H9 (cell line): ENCODE results near the gene IGF1. TPM values are rescaled to one million over a fixed set of nuclear protein-coding genes. Genes with fewer than 3 reads are reported as not detected.

Experiments used
- DNase-seq: peaks from one replicate; pipeline ENCODE4 v3.0.0-alpha.2; 2017
- H2AFZ ChIP-seq: one replicate; pipeline ENCODE4 v1.6.1; 2013; ENCODE audit warnings: mild to moderate bottlenecking, low read length, control low read depth, moderate library complexity
- H2AK5ac ChIP-seq: 2 replicates; pipeline ENCODE4 v1.6.1; 2013; ENCODE audit warnings: low read length, control low read depth, mixed read lengths; ENCODE audit not compliant: insufficient read length
- H2BK120ac ChIP-seq: one replicate; pipeline ENCODE4 v1.6.1; 2013; ENCODE audit warnings: low read depth, mild to moderate bottlenecking, low read length, control low read depth, inconsistent platforms; ENCODE audit not compliant: poor library complexity, severe bottlenecking
- H2BK12ac ChIP-seq: 2 replicates; pipeline ENCODE4 v1.6.1; 2013; ENCODE audit warnings: low read length, control low read depth, mixed read lengths, low read depth; ENCODE audit not compliant: insufficient read length
- H2BK15ac ChIP-seq: 2 replicates; pipeline ENCODE4 v1.6.1; 2013; ENCODE audit warnings: low read depth, low read length, control low read depth
- H2BK20ac ChIP-seq: one replicate; pipeline ENCODE4 v1.6.1; 2013; ENCODE audit warnings: low read depth, mild to moderate bottlenecking, low read length, control low read depth, inconsistent platforms; ENCODE audit not compliant: poor library complexity, severe bottlenecking
- H2BK5ac ChIP-seq: 2 replicates; pipeline ENCODE4 v1.6.1; 2013; ENCODE audit warnings: low read length, control low read depth, mixed read lengths; ENCODE audit not compliant: insufficient read length
- H3K14ac ChIP-seq: 2 replicates; pipeline ENCODE4 v1.6.1; 2013; ENCODE audit warnings: low read length, control low read depth; ENCODE audit not compliant: insufficient read depth
- H3K18ac ChIP-seq: 2 replicates; pipeline ENCODE4 v1.6.1; 2013; ENCODE audit warnings: low read depth, mild to moderate bottlenecking, mixed read lengths, low read length, control low read depth; ENCODE audit not compliant: insufficient read length
- H3K23ac ChIP-seq: 2 replicates; pipeline ENCODE4 v1.6.1; 2013; ENCODE audit warnings: low read length, control low read depth, mixed read lengths, low read depth; ENCODE audit not compliant: insufficient read length
- H3K23me2 ChIP-seq: 2 replicates; pipeline ENCODE4 v1.6.1; 2013; ENCODE audit warnings: low read depth, mild to moderate bottlenecking, mixed read lengths, low read length, control low read depth; ENCODE audit not compliant: insufficient read length, poor library complexity, severe bottlenecking
- H3K27ac ChIP-seq: 2 replicates; pipeline ENCODE4 v1.5.1; 2013; ENCODE audit warnings: low read length, control low read depth, mixed read lengths, low read depth; ENCODE audit not compliant: insufficient read length
- H3K27me3 ChIP-seq: 2 replicates; pipeline ENCODE4 v1.6.1; 2013; ENCODE audit warnings: low read length, control low read depth, inconsistent platforms; ENCODE audit not compliant: insufficient read depth
- H3K4ac ChIP-seq: 2 replicates; pipeline ENCODE4 v1.6.1; 2013; ENCODE audit warnings: low read depth, mild to moderate bottlenecking, control low read depth, inconsistent platforms, low read length, moderate library complexity
- H3K4me1 ChIP-seq: 2 replicates; pipeline ENCODE4 v1.6.1; 2013; ENCODE audit warnings: low read length, control low read depth, inconsistent platforms; ENCODE audit not compliant: insufficient read depth
- H3K4me2 ChIP-seq: 2 replicates; pipeline ENCODE4 v1.6.1; 2013; ENCODE audit warnings: low read length, control low read depth, mixed read lengths; ENCODE audit not compliant: insufficient read length, insufficient read depth
- H3K56ac ChIP-seq: 2 replicates; pipeline ENCODE4 v1.6.1; 2013; ENCODE audit warnings: low read depth, mild to moderate bottlenecking, mixed read lengths, low read length, control low read depth; ENCODE audit not compliant: insufficient read length
- H3K79me1 ChIP-seq: 2 replicates; pipeline ENCODE4 v1.6.1; 2013; ENCODE audit warnings: low read depth, mild to moderate bottlenecking, moderate library complexity, low read length, control low read depth, inconsistent platforms; ENCODE audit not compliant: insufficient read depth, poor library complexity, severe bottlenecking
- H3K79me2 ChIP-seq: 2 replicates; pipeline ENCODE4 v1.6.1; 2013; ENCODE audit warnings: low read length, control low read depth, inconsistent platforms; ENCODE audit not compliant: insufficient read depth
- H3K9ac ChIP-seq: 2 replicates; pipeline ENCODE4 v1.6.1; 2013; ENCODE audit warnings: low read length, control low read depth, mixed read lengths; ENCODE audit not compliant: insufficient read length; ENCODE audit errors: extremely low read depth
- H3K9me3 ChIP-seq: one replicate; pipeline ENCODE4 v1.6.1; 2013; ENCODE audit warnings: low read depth, low read length, inconsistent platforms; ENCODE audit not compliant: control insufficient read depth
- H3T11ph ChIP-seq: one replicate; pipeline ENCODE4 v1.6.1; 2013; ENCODE audit warnings: mild to moderate bottlenecking, low read length, control low read depth, inconsistent platforms
- H4K20me1 ChIP-seq: one replicate; pipeline ENCODE4 v1.6.1; 2013; ENCODE audit not compliant: control insufficient read depth, insufficient read length, insufficient read depth
- H4K5ac ChIP-seq: 2 replicates; pipeline ENCODE4 v1.6.1; 2013; ENCODE audit warnings: low read depth, mild to moderate bottlenecking, mixed read lengths, low read length, control low read depth; ENCODE audit not compliant: insufficient read length
- H4K8ac ChIP-seq: replicated peaks from 2 replicates; pipeline ENCODE4 v1.6.1; 2013; ENCODE audit warnings: low read length, control low read depth, mixed read lengths, low read depth; ENCODE audit not compliant: insufficient read length
- H4K91ac ChIP-seq: 2 replicates; pipeline ENCODE4 v1.6.1; 2013; ENCODE audit warnings: low read depth, mild to moderate bottlenecking, moderate library complexity, mixed read lengths, low read length, control low read depth; ENCODE audit not compliant: insufficient read length
- H3K27ac Mint-ChIP-seq, 3 experiments: 2 replicates in 2 of 3; 3 replicates in 1 of 3; pipeline ENCODE4 v1.8.0; 2020 to 2021; ENCODE audit warnings: mixed read lengths in 3 of 3, mild to moderate bottlenecking in 1 of 3, moderate library complexity in 1 of 3
- H3K27me3 Mint-ChIP-seq: 2 replicates; pipeline ENCODE4 v1.8.0; 2021; ENCODE audit warnings: low read depth, mild to moderate bottlenecking, moderate library complexity, mixed read lengths
- H3K36me3 Mint-ChIP-seq, 3 experiments: 2 replicates in 2 of 3; 3 replicates in 1 of 3; pipeline ENCODE4 v1.8.0; 2020 to 2021; ENCODE audit warnings: low read depth in 3 of 3, mixed read lengths in 3 of 3; ENCODE audit not compliant: insufficient read depth in 1 of 3
- H3K4me1 Mint-ChIP-seq, 2 experiments: 2 replicates each; pipeline ENCODE4 v1.8.0; 2020; ENCODE audit warnings: mixed read lengths in 2 of 2
- H3K4me3 Mint-ChIP-seq, 2 experiments: 2 replicates in 1 of 2; 3 replicates in 1 of 2; pipeline ENCODE4 v1.8.0; 2020 to 2021; ENCODE audit warnings: mild to moderate bottlenecking in 2 of 2, mixed read lengths in 2 of 2, moderate library complexity in 1 of 2
- H3K9me3 Mint-ChIP-seq, 2 experiments: 2 replicates in 1 of 2; 3 replicates in 1 of 2; pipeline ENCODE4 v1.8.0; 2020; ENCODE audit warnings: mild to moderate bottlenecking in 2 of 2, mixed read lengths in 2 of 2, moderate library complexity in 1 of 2
- WGBS: extraction: QIAGEN DNeasy Blood & Tissue Kit; methylation state at CpG from one replicate; pipeline ENCODE4 v1.1.7; 2013; ENCODE audit warnings: missing lambda C conversion rate, low lambda C conversion rate, mixed read lengths; ENCODE audit not compliant: insufficient read length; ENCODE audit errors: extremely low coverage; 5-methylcytosine and 5-hydroxymethylcytosine counted together
- total RNA-seq: library from RNA; stranded (reverse); gene quantifications from 2 replicates; pipeline ENCODE4 v1.2.1, GENCODE V29; 2021
- TF ChIP-seq, protein P1 (sequence below): fragments of 200-600 bp; sonication (generic); conservative IDR thresholded peaks from 3 replicates; pipeline ENCODE4 v1.8.0; 2021; ENCODE audit warnings: antibody characterized with exemption, mild to moderate bottlenecking

Gene IGF1
- total RNA-seq, 1 experiment from 2014 or later: not detected

DNA sequence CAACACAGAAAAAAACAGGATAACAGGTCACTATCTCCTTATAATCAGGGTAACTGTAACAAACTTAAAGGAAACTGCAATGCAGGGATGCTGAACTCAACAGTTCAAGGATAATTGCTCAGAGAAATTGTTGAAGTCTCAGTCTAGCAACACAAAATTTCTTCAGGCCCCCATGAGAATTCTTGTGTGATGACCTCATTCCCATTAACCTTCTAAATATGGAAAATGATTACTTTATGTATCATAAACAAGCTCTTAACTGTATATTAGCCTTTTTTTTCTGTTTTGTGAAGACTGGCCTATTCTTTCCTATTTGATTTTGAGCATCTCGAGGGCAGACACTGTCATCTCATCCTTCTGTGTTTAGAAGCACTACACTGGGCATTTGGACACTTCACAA lies 47.1 kb downstream of the IGF1 start:
- Histone ChIP-seq H3K18ac (no peak overlapping the region), H3K4me2 (no peak overlapping the region), H4K20me1 (no peaks in the 10 kb centered on the region), H3K23me2 (no peaks in the 10 kb centered on the region), H2AK5ac (no peak overlapping the region), H3K23ac (no peak overlapping the region), H3K56ac (no peak overlapping the region), H3K9ac (no peak overlapping the region), H3K79me2 (no peaks in the 10 kb centered on the region), H2BK5ac (no peak overlapping the region), H2BK20ac (no peak overlapping the region), H3K4ac (no peak overlapping the region), H2AFZ (no peak overlapping the region), H3K27ac (no peak overlapping the region), H4K8ac (no peak overlapping the region), H3K14ac (no peak overlapping the region), H3K27me3 (no peaks in the 10 kb centered on the region), H4K91ac (no peak overlapping the region), H3K9me3 (no peaks in the 10 kb centered on the region), H2BK12ac (no peak overlapping the region), H2BK120ac (no peak overlapping the region), H4K5ac (no peak overlapping the region), H2BK15ac (no peak overlapping the region), H3K4me1 (no peaks in the 10 kb centered on the region), H3K79me1 (no peaks in the 10 kb centered on the region), H3T11ph (no peak overlapping the region)
- Mint-ChIP-seq H3K9me3 (no peaks in the 10 kb centered on the region), H3K36me3 (no peaks in the 10 kb centered on the region), H3K4me1 (no peaks in the 10 kb centered on the region), H3K27ac (no peak overlapping the region), H3K4me3 (no peak overlapping the region), H3K27me3 (no peaks in the 10 kb centered on the region)
- WGBS: no CpG with 5 or more reads among the region's 1 CpG
- TF ChIP-seq, protein P1, sequence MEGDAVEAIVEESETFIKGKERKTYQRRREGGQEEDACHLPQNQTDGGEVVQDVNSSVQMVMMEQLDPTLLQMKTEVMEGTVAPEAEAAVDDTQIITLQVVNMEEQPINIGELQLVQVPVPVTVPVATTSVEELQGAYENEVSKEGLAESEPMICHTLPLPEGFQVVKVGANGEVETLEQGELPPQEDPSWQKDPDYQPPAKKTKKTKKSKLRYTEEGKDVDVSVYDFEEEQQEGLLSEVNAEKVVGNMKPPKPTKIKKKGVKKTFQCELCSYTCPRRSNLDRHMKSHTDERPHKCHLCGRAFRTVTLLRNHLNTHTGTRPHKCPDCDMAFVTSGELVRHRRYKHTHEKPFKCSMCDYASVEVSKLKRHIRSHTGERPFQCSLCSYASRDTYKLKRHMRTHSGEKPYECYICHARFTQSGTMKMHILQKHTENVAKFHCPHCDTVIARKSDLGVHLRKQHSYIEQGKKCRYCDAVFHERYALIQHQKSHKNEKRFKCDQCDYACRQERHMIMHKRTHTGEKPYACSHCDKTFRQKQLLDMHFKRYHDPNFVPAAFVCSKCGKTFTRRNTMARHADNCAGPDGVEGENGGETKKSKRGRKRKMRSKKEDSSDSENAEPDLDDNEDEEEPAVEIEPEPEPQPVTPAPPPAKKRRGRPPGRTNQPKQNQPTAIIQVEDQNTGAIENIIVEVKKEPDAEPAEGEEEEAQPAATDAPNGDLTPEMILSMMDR: no peak
- no peak for DNase-seq
